OCI-LY7 (cell line): ENCODE data around the gene CGA. TPM values are rescaled to one million over a fixed set of nuclear protein-coding genes. Genes with fewer than 3 reads are reported as not detected.

Source experiments
- BruUV-seq: library from RNA; stranded (reverse); fragments of 400-500 nt; replicated peaks from 2 replicates; lab custom pipeline; 2021; lab: Mats Ljungman, UMichigan
- CTCF ChIA-PET: fragments of 300-600 bp; sonication (Branson Sonifier 250); formaldehyde crosslinking; loops from one replicate; lab custom pipeline; 2022; ENCODE audit warnings: antibody characterized with exemption; ENCODE audit not compliant: unreplicated experiment; lab: Charles Lee
- POLR2A ChIA-PET: fragments of 300-600 bp; sonication (Branson Sonifier 250); formaldehyde crosslinking; loops from one replicate; lab custom pipeline; 2022; ENCODE audit warnings: antibody characterized with exemption; lab: Charles Lee
- DNase-seq: peaks from one replicate; pipeline ENCODE4 v3.0.0-alpha.2; 2015; ENCODE audit warnings: low spot score
- H2AFZ ChIP-seq: fragments of 200-600 bp; sonication (generic), shearing (Covaris generic); 2 replicates; pipeline ENCODE4 v1.6.1; 2014; ENCODE audit warnings: mild to moderate bottlenecking, antibody characterized with exemption, low read length, moderate library complexity
- H3K27ac ChIP-seq: fragments of 200-600 bp; sonication (generic); 2 replicates; pipeline ENCODE4 v1.5.1; 2014; ENCODE audit warnings: mixed run types, low read depth, mild to moderate bottlenecking, moderate library complexity, low read length, inconsistent platforms; ENCODE audit not compliant: poor library complexity, severe bottlenecking
- H3K36me3 ChIP-seq: fragments of 200-600 bp; sonication (generic); 2 replicates; pipeline ENCODE4 v1.6.1; 2014; ENCODE audit warnings: mild to moderate bottlenecking, antibody characterized with exemption, low read length, moderate library complexity, mixed read lengths; ENCODE audit not compliant: insufficient read depth
- H3K4me1 ChIP-seq: fragments of 200-600 bp; sonication (generic); 2 replicates; pipeline ENCODE4 v1.5.1; 2014; ENCODE audit warnings: mild to moderate bottlenecking, low read length; ENCODE audit not compliant: insufficient read depth, poor library complexity, severe bottlenecking
- H3K4me2 ChIP-seq: fragments of 200-600 bp; sonication (generic); 2 replicates; pipeline ENCODE4 v1.6.1; 2014; ENCODE audit warnings: mild to moderate bottlenecking, low read length
- H3K4me3 ChIP-seq: fragments of 200-600 bp; sonication (generic); 2 replicates; pipeline ENCODE4 v1.5.1; 2014; ENCODE audit warnings: mild to moderate bottlenecking, low read depth, low read length; ENCODE audit not compliant: poor library complexity, severe bottlenecking
- H3K79me2 ChIP-seq: fragments of 200-600 bp; sonication (generic); 2 replicates; pipeline ENCODE4 v1.6.1; 2016; ENCODE audit warnings: low read depth, mild to moderate bottlenecking, low read length, moderate library complexity, mixed read lengths; ENCODE audit not compliant: insufficient read depth
- H3K9me2 ChIP-seq: fragments of 200-600 bp; sonication (generic); 2 replicates; pipeline ENCODE4 v1.6.1; 2016; ENCODE audit warnings: mild to moderate bottlenecking, low read length, mixed read lengths; ENCODE audit not compliant: insufficient read depth
- H3K9me3 ChIP-seq: fragments of 200-600 bp; sonication (generic); 2 replicates; pipeline ENCODE4 v1.6.1; 2014; ENCODE audit warnings: mild to moderate bottlenecking, mixed run types, low read length, mixed read lengths
- H4K20me1 ChIP-seq: fragments of 200-600 bp; sonication (generic); 2 replicates; pipeline ENCODE4 v1.6.1; 2014; ENCODE audit warnings: mild to moderate bottlenecking, antibody characterized with exemption, low read length, moderate library complexity, mixed read lengths; ENCODE audit not compliant: insufficient read depth
- CTCF ChIP-seq: fragments of 200-600 bp; sonication (generic); conservative IDR thresholded peaks from 2 replicates; pipeline ENCODE4 v1.5.1; 2014; ENCODE audit warnings: mild to moderate bottlenecking, antibody characterized with exemption, low read length, moderate library complexity, mixed read lengths
- EZH2phosphoT487 ChIP-seq: fragments of 200-600 bp; sonication (generic); IDR thresholded peaks from 2 replicates; pipeline ENCODE4 v1.6.1; 2018; ENCODE audit warnings: low read depth, borderline replicate concordance, mild to moderate bottlenecking, mixed run types, antibody characterized with exemption, low read length, moderate library complexity, mixed read lengths
- intact Hi-C: fragments of 100-400 bp; cut with micrococcal nuclease; formaldehyde crosslinking; loops from one replicate; pipeline ENCODE4 v1.10.0; 2022; ENCODE audit not compliant: unreplicated experiment
- total RNA-seq, 2 experiments: library from RNA; depleted of rRNA in 1 of 2; stranded (reverse); fragments of >200 nt in 1 of 2; shearing (Covaris generic) in 1 of 2; gene quantifications; 2 replicates each; pipeline ENCODE4 v1.2.3, GENCODE V29; 2014 to 2022

CGA gene
- total RNA-seq, 2 experiments from 2014 or later = not detected

GRCh38 chr6:87100216-87100615 lies 5.3 kb upstream of the CGA start:
- TF ChIP-seq EZH2phosphoT487 (no peak), CTCF (no peak)
- Histone ChIP-seq H3K9me3 (no peaks in the 10 kb centered on the region), H4K20me1 (no peaks in the 10 kb centered on the region), H3K9me2 (no peaks in the 10 kb centered on the region), H3K27ac (no peak overlapping the region), H3K4me1 (no peaks in the 10 kb centered on the region), H3K36me3 (no peaks in the 10 kb centered on the region), H3K79me2 (no peaks in the 10 kb centered on the region), H2AFZ (no peak overlapping the region), H3K4me3 (no peak overlapping the region), H3K4me2 (no peak overlapping the region)
- intact Hi-C loops = no loop called here
- DNase-seq = no peak
- BruUV-seq = no TSS peak
- ChIA-PET POLR2A (interaction anchor here (1.0 kb wide), 1 partner anchor 12 kb away, joined by 4 read pairs; no protein-coding TSS in a partner anchor), CTCF (no interaction called here)

- CTCF ChIA-PET = no interaction called here
- Histone ChIP-seq H3K27ac (no peak overlapping the region), H3K4me1 (no peaks in the 10 kb centered on the region), H3K79me2 (no peaks in the 10 kb centered on the region), H3K4me3 (no peak overlapping the region), H3K36me3 (no peaks in the 10 kb centered on the region), H4K20me1 (no peaks in the 10 kb centered on the region), H3K9me3 (no peaks in the 10 kb centered on the region), H3K9me2 (no peaks in the 10 kb centered on the region), H3K4me2 (no peak overlapping the region), H2AFZ (no peak overlapping the region)
- no TSS peak for BruUV-seq
- DNase-seq = no peak
- intact Hi-C loops = no loop called here
- POLR2A ChIA-PET = interaction anchor here (0.6 to 1.1 kb wide), 2 partner anchors 9 to 1211 kb away, joined by 3 read pairs; no protein-coding TSS in a partner anchor
- TF ChIP-seq EZH2phosphoT487 (no peak), CTCF (no peak)
Observed at GRCh38 chr6:87099472-87099871, 4.6 kb upstream of the CGA start.

- H3K36me3 ChIP-seq = no peaks in the 10 kb centered on the region
- no peaks in the 10 kb centered on the region for H4K20me1 ChIP-seq
- no peaks in the 10 kb centered on the region for H3K4me1 ChIP-seq
- no TSS peak for BruUV-seq
- intact Hi-C loops = no loop called here
- no peak for TF ChIP-seq CTCF
- no peak for TF ChIP-seq EZH2phosphoT487
- H3K9me3 ChIP-seq = no peaks in the 10 kb centered on the region
- ChIA-PET CTCF (no interaction called here), POLR2A (interaction anchor here (0.6 kb wide), 2 partner anchors 9 to 14 kb away, joined by 3 to 4 read pairs; no protein-coding TSS in a partner anchor)
- no peak overlapping the region for H3K4me2 ChIP-seq
- H3K4me3 ChIP-seq = no peak overlapping the region
- no peaks in the 10 kb centered on the region for H3K79me2 ChIP-seq
- H3K27ac ChIP-seq = no peak overlapping the region
- no peak for DNase-seq
- no peak overlapping the region for H2AFZ ChIP-seq
- no peaks in the 10 kb centered on the region for H3K9me2 ChIP-seq
Observed at GRCh38 chr6:87094576-87094975, 330 bp downstream of the CGA start.
